Measurements from ENCODE around the gene PLPPR5. TPM values are rescaled to one million over a fixed set of nuclear protein-coding genes. Genes with fewer than 3 reads are reported as not detected.

Gene PLPPR5
- total RNA-seq, 1 experiment from 2014 or later = not detected

GRCh38 chr1:98991127-98992012 is 13.3 kb downstream of the PLPPR5 start:
- intact Hi-C loops (cut with micrococcal nuclease) = loop anchor here (2.0 to 10.0 kb wide), 2 partner anchors 489 to 713 kb away; no protein-coding TSS in a partner anchor
- no peaks in the 10 kb centered on the region for H3K9me2 ChIP-seq (ENCODE audit: insufficient read depth)
- ATAC-seq (peak; percentile 84), DNase-seq (ENCODE audit: low read depth, low spot score) (peak; percentile 40)
- BruUV-seq (replicated peaks) = no TSS peak
- H3K27me3 ChIP-seq (ENCODE audit: insufficient read depth, low read length) = no peaks in the 10 kb centered on the region
- H3K4me3 ChIP-seq (replicated peaks in 1 of 2; ENCODE audit: low read depth in 1 of 2, low read length in 2 of 2) = no peak overlapping the region
- H3K79me2 ChIP-seq (ENCODE audit: insufficient read depth, low read length) = no peaks in the 10 kb centered on the region
- no peaks in the 10 kb centered on the region for H4K20me1 ChIP-seq (ENCODE audit: insufficient read depth)
- H3K9ac ChIP-seq (ENCODE audit: low read length) = no peak overlapping the region
- H2AFZ ChIP-seq (ENCODE audit: low read depth, low read length, poor library complexity, severe bottlenecking) = peak overlapping the region; percentile 93
- H3K9me3 ChIP-seq (ENCODE audit: control insufficient read depth in 1 of 2, insufficient read depth in 1 of 2, low read depth in 1 of 2, low read length in 2 of 2) = no peaks in the 10 kb centered on the region
- no peaks in the 10 kb centered on the region for H3K36me3 ChIP-seq (ENCODE audit: control insufficient read depth in 1 of 2, insufficient read depth in 2 of 2, low read length in 2 of 2)
- ChIA-PET CTCF (no interaction called here), POLR2A (no interaction called here), RAD21 (ENCODE audit: low non-redundant PET in 1 of 2, low total read pairs in 2 of 2, uncharacterized antibody in 2 of 2, unreplicated experiment in 2 of 2) (interaction anchor here in 1 of 2 experiments (1.2 kb wide), 1 partner anchor 206 kb away, joined by 3 read pairs; no protein-coding TSS in a partner anchor)
- no peak overlapping the region for H3K4me2 ChIP-seq (ENCODE audit: low read length)
- TF ChIP-seq RAD21 (IDR thresholded peaks at IDR 0.05; ENCODE audit: low read depth) (peak; percentile 49), CTCF (IDR thresholded peaks at IDR 0.05 in 2 of 3, conservative IDR thresholded peaks at IDR 0.05 in 1 of 3; ENCODE audit: borderline replicate concordance in 1 of 3, insufficient read depth in 1 of 3, low read depth in 2 of 3, low read length in 2 of 3) (peak; percentile 28 to 78 (median 59); a peak in 5 of 6 replicates), FOSL1 (IDR thresholded peaks at IDR 0.05; ENCODE audit: low read depth) (0 out of 2 replicates have a peak, but pooled peaks have one; percentile 5), SRF (IDR thresholded peaks at IDR 0.05; ENCODE audit: low read depth) (no peak), CBX3 (IDR thresholded peaks at IDR 0.05; ENCODE audit: low read depth) (0 out of 2 replicates have a peak, but pooled peaks have one; percentile 11)
- H3K27ac ChIP-seq (ENCODE audit: low read depth, low read length) = no peak overlapping the region
- 0 out of 4 replicates have a peak, but pooled peaks cover 0 to 5% of the 10 kb centered on the region in 2 experiments for H3K4me1 ChIP-seq (ENCODE audit: control insufficient read depth in 1 of 2, insufficient read depth in 2 of 2, low read length in 2 of 2)

- ChIA-PET RAD21 (ENCODE audit: low non-redundant PET in 1 of 2, low total read pairs in 2 of 2, uncharacterized antibody in 2 of 2, unreplicated experiment in 2 of 2) (no interaction called here), POLR2A (no interaction called here), CTCF (no interaction called here)
- no peak overlapping the region for H3K27ac ChIP-seq (ENCODE audit: low read depth, low read length)
- no TSS peak for BruUV-seq (replicated peaks)
- no peak overlapping the region for H2AFZ ChIP-seq (ENCODE audit: low read depth, low read length, poor library complexity, severe bottlenecking)
- 0 out of 4 replicates have a peak, but pooled peaks cover 0 to 5% of the 10 kb centered on the region in 2 experiments for H3K4me1 ChIP-seq (ENCODE audit: control insufficient read depth in 1 of 2, insufficient read depth in 2 of 2, low read length in 2 of 2)
- H3K4me2 ChIP-seq (ENCODE audit: low read length) = no peak overlapping the region
- ATAC-seq (no peak), DNase-seq (ENCODE audit: low read depth, low spot score) (no peak)
- H3K9ac ChIP-seq (ENCODE audit: low read length) = no peak overlapping the region
- H3K4me3 ChIP-seq (replicated peaks in 1 of 2; ENCODE audit: low read depth in 1 of 2, low read length in 2 of 2) = no peak overlapping the region
- intact Hi-C loops (cut with micrococcal nuclease) = no loop called here
- H3K27me3 ChIP-seq (ENCODE audit: insufficient read depth, low read length) = no peaks in the 10 kb centered on the region
- no peaks in the 10 kb centered on the region for H3K9me2 ChIP-seq (ENCODE audit: insufficient read depth)
- no peaks in the 10 kb centered on the region for H3K79me2 ChIP-seq (ENCODE audit: insufficient read depth, low read length)
- no peaks in the 10 kb centered on the region for H3K36me3 ChIP-seq (ENCODE audit: control insufficient read depth in 1 of 2, insufficient read depth in 2 of 2, low read length in 2 of 2)
- H3K9me3 ChIP-seq (ENCODE audit: control insufficient read depth in 1 of 2, insufficient read depth in 1 of 2, low read depth in 1 of 2, low read length in 2 of 2) = no peaks in the 10 kb centered on the region
- TF ChIP-seq FOSL1 (IDR thresholded peaks at IDR 0.05; ENCODE audit: low read depth) = no peak
- TF ChIP-seq EGR1 (IDR thresholded peaks at IDR 0.05; ENCODE audit: low read depth) = no peak
- TF ChIP-seq EZH2phosphoT487 (IDR thresholded peaks at IDR 0.05; ENCODE audit: borderline replicate concordance) = no peak
- no peak for TF ChIP-seq YY1 (IDR thresholded peaks at IDR 0.05; ENCODE audit: extremely low read depth, insufficient replicate concordance, low read depth, low read length)
- no peaks in the 10 kb centered on the region for H4K20me1 ChIP-seq (ENCODE audit: insufficient read depth)
Observed at GRCh38 chr1:98989556-98989907, 15.1 kb downstream of the PLPPR5 start.
